D341Med (cell line): ENCODE data around the gene SECTM1.
A peak's percentile ranks its signal among the peaks of the same experiment; 100 is the strongest.
"Not testable (repeated sequence)": the region's sequence is repeated elsewhere in the genome, so short reads cannot be mapped to it uniquely, and the experiment has no call there.

Experiments used
- DNase-seq: peaks from one replicate; pipeline ENCODE4 v3.0.0; 2012; ENCODE audit warnings: low spot score

Gene SECTM1

GRCh38 chr17:82369211-82369610, 35.6 kb upstream of the SECTM1 start:
- DNase-seq = no peak

- DNase-seq = no peak
These were observed 34.4 kb upstream of the SECTM1 start for GRCh38 chr17:82367724-82368524.

DNA sequence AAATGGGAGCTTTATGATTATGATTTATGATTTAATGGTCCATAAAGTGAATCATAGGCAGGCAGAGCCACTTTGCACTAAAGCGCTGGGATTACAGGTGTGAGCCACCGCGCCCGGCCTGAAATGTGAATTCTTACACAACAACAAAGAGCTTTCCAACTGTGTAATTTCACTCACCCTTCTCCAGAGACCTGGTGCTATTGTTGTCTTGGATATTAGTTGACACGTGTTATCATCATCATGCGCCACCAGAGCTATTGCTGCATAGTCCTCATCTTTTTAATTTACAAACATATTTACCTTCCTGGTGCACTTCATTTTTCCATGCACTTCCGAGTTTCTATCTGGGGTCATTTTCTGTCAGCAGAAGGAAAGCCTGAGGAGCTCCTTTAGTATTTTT, 33.2 kb upstream of the SECTM1 start:
- DNase-seq = no peak

GRCh38 chr17:82365606-82366295, 32.2 kb upstream of the SECTM1 start:
- DNase-seq = peak; percentile 82

- peak; percentile 41 for DNase-seq
These were observed 28.5 kb upstream of the SECTM1 start for GRCh38 chr17:82361885-82362633.

DNA sequence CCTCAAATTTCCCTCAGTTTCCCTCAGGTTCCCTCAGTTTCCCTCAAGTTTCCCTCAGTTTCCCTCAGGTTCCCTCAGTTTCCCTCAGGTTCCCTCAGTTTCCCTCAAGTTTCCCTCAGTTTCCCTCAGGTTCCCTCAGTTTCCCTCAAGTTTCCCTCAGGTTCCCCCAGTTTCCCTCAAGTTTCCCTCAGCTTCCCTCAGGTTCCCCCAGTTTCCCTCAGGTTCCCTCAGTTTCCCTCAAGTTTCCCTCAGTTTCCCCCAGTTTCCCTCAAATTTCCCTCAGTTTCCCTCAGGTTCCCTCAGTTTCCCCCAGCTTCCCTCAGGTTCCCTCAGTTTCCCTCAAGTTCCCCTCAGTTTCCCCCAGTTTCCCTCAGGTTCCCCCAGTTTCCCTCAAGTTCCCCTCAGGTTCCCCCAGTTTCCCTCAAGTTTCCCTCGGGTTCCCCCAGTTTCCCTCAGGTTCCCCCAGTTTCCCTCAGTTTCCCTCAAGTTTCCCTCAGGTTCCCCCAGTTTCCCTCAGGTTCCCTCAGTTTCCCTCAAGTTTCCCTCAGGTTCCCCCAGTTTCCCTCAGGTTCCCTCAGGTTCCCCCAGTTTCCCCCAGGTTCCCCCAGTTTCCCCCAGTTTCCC, 26.0 kb upstream of the SECTM1 start:
- not testable (repeated sequence) for DNase-seq

DNA sequence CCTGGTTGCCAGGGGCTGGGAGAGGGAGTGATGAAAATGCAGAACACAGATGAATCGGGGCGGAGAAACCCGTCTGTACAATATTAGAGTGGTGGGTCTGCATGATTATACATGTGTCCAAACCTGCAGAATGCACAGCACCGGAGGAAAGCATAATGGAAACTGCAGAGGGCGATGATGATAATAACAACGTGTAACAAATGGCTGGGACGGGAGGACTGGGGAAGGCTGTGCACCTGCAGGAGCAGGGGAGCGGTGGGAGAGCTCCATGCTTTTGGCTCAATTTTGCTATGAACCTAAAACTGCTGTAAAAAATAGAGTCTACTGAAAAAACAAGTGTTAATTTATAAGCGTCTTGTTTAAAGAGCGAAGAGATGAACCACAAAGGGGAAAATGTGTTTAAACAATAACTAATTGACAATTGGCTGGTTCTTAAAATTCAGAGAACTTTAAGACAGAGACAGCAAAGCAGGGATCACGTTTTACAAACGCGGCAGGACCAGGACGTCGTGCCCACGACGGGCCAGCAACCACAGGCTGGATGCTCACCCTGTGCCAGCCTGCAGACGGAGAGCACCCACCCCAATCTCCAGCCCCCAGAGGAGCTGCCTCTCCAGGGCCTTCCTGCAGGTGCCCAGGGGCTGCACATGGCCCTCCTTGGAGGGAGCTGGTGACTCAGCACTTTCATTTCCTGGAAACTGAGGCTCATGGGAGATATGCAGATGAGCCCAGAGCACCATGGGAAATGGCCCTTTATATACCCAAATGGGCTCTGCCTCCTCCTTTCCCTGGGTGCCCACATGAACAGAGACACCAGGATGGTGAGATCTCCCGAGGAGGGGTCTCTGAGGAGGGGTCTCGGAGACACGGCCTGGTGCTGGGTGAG, 25.1 kb upstream of the SECTM1 start, which contains the start of gene TEX19:
TSS of gene TEX19 (plus strand) at position 783 of the 886 bp plus-strand sequence. CDS start 2,904 bp downstream, outside the sequence.
- peak; percentile 76 for DNase-seq

- DNase-seq = peak; percentile 33
These were observed 23.8 kb upstream of the SECTM1 start for GRCh38 chr17:82357394-82357793.

DNA sequence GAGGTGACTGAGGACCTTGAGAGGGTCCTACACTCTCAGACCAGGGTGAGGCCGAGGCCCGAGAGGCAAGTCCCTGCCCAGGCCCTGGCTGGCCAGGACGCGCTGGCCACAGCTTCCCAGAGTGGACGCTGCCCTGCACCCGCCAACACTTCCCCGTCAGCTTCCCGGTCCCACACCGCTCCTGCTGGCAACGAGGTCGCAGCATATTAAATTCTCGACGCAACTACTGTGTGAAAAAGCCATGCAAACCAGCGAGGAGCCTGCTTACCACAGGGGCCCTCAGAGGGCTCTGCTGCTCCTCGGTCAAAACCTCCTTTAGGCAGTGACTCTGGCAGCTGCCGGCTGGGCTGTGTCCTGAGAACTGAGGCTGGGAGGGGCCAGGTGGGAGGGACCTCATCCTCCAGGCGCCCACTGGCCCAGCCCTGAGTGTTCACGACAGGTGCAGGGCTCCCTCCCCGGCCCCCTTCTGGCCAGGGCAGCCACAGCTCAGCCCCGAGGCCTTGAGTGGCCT, 23.3 kb upstream of the SECTM1 start:
- peak; percentile 41 for DNase-seq

DNA sequence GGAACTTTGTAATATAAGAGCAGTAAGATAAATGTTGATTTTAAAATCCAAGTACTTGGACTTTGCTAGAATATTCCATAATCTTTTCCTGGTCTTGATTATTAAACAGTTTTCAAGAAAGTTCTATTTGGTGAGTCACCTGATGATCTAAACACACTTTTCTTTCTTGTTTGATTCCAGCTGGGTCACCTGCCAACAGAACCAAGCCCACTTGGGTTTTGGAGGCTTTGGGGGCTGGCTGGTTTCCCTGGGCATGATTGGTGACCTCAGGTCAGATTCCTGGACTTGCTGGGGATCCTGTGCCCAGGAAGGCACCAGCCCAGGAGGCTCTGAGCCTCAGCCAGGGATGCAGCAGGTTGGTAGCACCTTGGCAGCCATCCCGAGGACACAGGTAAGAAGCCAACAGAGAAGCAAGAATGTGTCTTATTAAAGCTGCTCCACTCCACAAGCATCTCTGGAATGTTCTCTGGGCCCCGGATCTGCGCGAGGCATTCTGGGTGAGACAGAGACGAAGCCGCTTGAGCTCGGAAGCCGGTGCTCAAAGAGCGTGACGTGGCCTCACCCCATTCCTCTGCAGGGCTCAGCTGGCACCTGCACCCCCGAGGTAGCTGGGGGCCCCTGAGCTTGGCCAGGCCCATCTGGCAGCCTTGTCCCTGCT, 22.3 kb upstream of the SECTM1 start:
- DNase-seq = no peak

DNA sequence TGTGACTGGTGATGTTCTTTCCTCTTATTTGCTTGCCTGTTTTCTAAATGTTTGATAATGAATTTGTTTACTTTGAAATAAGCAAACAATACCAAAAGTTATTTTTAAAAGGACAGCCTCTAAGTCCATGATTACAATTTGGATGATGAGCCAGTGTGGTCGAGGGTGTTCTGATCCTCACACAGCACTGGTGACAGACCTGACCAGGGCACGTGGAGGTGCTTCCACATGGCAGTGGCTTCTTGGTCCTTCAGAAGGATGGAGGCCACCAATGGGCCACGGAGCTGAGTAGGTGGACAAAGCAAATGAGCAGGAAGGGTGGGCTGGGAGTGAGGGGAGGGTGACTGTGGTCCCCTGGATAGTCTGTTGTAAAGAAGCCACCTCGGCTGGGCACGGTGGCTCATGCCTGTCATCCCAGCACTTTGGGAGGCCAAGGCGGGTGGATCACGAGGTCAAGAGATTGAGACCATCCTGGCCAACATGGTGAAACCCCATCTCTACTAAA, 21.3 kb upstream of the SECTM1 start:
- DNase-seq = no peak

GRCh38 chr17:82353484-82353883, 19.9 kb upstream of the SECTM1 start:
- no peak for DNase-seq

DNA sequence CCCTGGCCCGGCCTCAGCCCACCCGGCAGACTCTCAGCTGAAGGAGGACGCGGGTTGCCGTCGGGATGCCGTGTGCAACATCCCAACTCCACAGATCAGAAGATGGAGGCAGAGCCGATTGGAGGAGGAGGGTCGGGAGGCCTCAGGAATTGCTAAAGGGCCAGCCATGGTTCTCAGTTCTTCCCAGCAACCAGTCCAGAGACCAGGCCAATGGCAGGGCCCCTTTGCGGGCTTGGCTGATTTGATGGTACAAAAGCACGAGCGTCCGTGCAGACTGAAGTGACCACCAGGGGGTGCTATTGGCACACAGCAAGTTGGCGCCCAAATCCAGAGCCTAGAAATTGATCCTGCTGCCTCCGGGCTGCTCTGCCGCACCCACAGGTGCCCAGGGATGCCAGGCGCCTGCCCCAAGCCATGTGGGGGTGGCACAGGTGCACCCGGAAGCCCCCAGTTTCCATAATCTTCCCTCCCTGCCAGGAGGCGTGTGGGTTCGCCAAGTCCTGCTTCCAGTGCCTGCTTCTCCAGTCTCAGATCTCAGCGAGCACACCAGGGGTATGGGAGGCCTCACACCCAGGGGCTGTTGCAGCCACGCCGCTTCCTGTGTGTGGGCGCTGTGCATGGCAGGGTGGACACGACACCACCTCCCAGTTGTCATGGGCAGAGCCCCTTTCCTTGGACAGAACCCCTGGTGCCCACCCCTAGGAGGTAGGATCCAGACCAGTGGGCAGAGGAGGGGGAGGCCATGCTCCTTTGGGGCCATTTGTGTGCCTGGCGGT, 18.3 kb upstream of the SECTM1 start:
- DNase-seq = peak; percentile 95

GRCh38 chr17:82351254-82351712, 17.7 kb upstream of the SECTM1 start:
- no peak for DNase-seq

DNA sequence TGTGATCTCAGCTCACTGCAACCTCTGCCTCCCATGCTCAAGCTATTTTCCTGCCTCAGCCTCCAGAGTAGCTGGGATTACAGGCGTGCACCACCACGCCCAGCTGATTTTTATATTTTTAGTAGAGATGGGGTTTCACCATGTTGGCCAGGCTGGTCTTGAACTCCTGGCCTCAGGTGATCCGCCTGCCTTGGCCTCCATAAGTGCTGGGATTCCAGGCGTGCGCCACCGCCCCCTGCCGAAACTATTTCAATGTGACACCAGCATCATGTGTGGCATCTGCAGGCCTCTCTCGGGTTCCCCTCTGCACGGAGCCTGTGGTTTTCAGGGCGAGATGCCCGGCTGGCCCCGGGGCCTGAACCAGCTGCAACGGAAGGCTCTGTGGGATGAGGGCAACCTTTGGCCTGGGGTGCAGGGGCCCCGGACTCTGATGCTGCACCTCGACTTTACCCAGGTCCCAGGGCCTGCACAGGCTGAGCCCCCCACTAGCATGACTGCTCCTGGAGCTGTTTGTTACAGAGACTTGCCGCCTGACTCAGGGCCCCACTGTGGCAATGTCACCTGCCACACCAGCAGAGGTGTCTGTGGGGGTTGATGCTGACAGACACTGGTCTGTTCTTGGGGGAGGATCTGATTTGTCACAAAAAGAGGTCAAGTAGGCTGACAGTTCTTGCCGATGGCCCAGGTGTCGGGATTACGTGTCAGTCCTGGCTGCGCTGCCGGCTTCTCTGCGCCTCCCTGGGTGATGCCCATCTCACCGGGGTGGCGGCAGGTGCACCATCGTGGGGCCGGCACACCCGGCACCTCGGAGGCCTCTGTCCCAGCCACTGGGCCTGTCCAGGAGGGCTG, 16.8 kb upstream of the SECTM1 start:
- DNase-seq = no peak

DNA sequence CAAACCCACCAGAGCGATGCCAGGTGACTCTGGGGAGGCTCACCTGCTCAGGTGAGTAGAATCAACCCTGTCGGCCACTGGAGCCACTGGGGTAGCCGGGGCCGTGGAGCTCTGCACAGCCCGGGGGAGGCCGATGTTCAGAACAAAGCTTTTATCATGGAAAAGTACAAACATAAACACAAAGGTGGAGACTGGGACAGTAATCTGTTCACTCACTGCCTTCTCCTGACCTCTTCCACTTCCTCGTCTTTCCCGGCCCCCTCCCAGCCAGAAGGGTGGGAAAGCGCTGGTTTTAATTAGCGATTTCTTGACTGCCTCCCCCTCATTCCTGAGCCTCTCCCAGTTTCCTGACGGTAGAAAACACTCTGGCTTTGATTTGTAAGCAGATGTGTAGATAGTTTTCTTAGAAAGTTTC, 15.7 kb upstream of the SECTM1 start:
- DNase-seq = no peak

DNA sequence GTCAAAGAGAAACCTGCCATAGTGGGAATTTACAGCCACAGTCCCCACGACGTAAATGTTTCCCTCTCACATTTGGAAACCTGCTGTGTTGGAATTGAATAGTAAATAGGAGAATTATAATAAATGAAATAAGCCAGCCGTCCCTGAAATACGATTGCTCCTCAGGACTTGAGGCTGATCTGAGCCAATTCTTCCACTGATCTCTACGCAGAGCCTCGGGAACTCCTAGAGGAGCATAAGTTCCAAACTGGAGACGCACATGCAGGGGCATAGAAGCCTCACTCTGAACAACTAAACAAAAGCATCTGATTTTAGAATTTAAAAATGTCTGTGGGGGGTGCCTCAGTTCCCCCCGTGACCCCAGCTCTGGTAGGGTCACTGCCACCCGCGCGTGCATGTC, 15.3 kb upstream of the SECTM1 start:
- DNase-seq = no peak

GRCh38 chr17:82348434-82348833, 14.9 kb upstream of the SECTM1 start:
- no peak for DNase-seq
